Ishikawa (cell line): ENCODE data around the gene GTF3C5.

Source experiments
- CEBPB ChIP-seq: IDR thresholded peaks from 2 replicates; pipeline ENCODE4 v1.6.1; 2012
- CREB1 ChIP-seq: IDR thresholded peaks from 2 replicates; pipeline ENCODE4 v1.6.1; 2012; ENCODE audit warnings: low read depth
- EGR1 ChIP-seq: IDR thresholded peaks from 2 replicates; pipeline ENCODE4 v1.6.1; 2012
- EP300 ChIP-seq: IDR thresholded peaks from 2 replicates; pipeline ENCODE4 v1.6.1; 2012; ENCODE audit warnings: borderline replicate concordance
- FOXM1 ChIP-seq: IDR thresholded peaks from 2 replicates; pipeline ENCODE4 v1.6.1; 2012; ENCODE audit warnings: low read depth, borderline replicate concordance
- MAX ChIP-seq: IDR thresholded peaks from 2 replicates; pipeline ENCODE4 v1.6.1; 2012
- NFIC ChIP-seq: IDR thresholded peaks from 2 replicates; pipeline ENCODE4 v1.6.1; 2012
- RAD21 ChIP-seq: IDR thresholded peaks from 2 replicates; pipeline ENCODE4 v1.6.1; 2012; ENCODE audit warnings: low read depth
- TAF1 ChIP-seq: IDR thresholded peaks from 2 replicates; pipeline ENCODE4 v1.6.1; 2012; ENCODE audit warnings: low read depth, mild to moderate bottlenecking
- TCF12 ChIP-seq: IDR thresholded peaks from 2 replicates; pipeline ENCODE4 v1.6.1; 2012; ENCODE audit warnings: low read depth
- TEAD4 ChIP-seq: IDR thresholded peaks from 2 replicates; pipeline ENCODE4 v1.6.1; 2012
- USF1 ChIP-seq: IDR thresholded peaks from 2 replicates; pipeline ENCODE4 v1.6.1; 2012
- YY1 ChIP-seq: IDR thresholded peaks from 2 replicates; pipeline ENCODE4 v1.6.1; 2012; ENCODE audit warnings: low read depth
- ZBTB7A ChIP-seq: IDR thresholded peaks from 2 replicates; pipeline ENCODE4 v1.6.1; 2012; ENCODE audit warnings: low read depth
- TF ChIP-seq, protein P1 (sequence below): IDR thresholded peaks from 2 replicates; pipeline ENCODE4 v1.6.1; 2012; ENCODE audit warnings: low read depth, mild to moderate bottlenecking

The GTF3C5 gene

DNA sequence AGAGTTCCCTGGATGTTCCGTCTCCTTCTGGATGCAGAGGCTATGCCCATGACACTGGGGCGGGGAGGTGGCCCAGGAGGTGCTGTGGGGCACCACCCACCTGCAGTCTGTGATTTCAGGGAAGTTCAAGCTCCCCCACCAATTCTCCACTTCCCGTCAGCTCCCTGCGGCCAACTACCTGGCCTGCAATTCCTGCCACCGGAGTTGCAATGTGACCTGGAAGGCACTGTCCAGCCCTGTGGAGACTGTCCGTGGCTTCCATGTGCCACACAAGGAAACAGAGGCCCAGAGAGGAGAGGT is 35.7 kb upstream of the GTF3C5 start:
- TF ChIP-seq USF1 (no peak), MAX (no peak), TEAD4 (no peak), YY1 (no peak), CEBPB (no peak), TAF1 (no peak), TCF12 (no peak), EGR1 (no peak), NFIC (no peak), CREB1 (no peak), FOXM1 (no peak), ZBTB7A (no peak)
- TF ChIP-seq, protein P1, sequence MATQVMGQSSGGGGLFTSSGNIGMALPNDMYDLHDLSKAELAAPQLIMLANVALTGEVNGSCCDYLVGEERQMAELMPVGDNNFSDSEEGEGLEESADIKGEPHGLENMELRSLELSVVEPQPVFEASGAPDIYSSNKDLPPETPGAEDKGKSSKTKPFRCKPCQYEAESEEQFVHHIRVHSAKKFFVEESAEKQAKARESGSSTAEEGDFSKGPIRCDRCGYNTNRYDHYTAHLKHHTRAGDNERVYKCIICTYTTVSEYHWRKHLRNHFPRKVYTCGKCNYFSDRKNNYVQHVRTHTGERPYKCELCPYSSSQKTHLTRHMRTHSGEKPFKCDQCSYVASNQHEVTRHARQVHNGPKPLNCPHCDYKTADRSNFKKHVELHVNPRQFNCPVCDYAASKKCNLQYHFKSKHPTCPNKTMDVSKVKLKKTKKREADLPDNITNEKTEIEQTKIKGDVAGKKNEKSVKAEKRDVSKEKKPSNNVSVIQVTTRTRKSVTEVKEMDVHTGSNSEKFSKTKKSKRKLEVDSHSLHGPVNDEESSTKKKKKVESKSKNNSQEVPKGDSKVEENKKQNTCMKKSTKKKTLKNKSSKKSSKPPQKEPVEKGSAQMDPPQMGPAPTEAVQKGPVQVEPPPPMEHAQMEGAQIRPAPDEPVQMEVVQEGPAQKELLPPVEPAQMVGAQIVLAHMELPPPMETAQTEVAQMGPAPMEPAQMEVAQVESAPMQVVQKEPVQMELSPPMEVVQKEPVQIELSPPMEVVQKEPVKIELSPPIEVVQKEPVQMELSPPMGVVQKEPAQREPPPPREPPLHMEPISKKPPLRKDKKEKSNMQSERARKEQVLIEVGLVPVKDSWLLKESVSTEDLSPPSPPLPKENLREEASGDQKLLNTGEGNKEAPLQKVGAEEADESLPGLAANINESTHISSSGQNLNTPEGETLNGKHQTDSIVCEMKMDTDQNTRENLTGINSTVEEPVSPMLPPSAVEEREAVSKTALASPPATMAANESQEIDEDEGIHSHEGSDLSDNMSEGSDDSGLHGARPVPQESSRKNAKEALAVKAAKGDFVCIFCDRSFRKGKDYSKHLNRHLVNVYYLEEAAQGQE = no peak

GRCh38 chr9:132995879-132996278 is 34.9 kb upstream of the GTF3C5 start:
- TF ChIP-seq ZBTB7A (no peak), MAX (no peak), TAF1 (no peak), TEAD4 (no peak), RAD21 (no peak), CREB1 (no peak), FOXM1 (no peak), NFIC (no peak), USF1 (no peak), EP300 (no peak), YY1 (no peak)

- TF ChIP-seq EGR1 (no peak), USF1 (no peak), EP300 (no peak), TEAD4 (no peak), RAD21 (no peak), TCF12 (no peak), CREB1 (no peak), YY1 (no peak), NFIC (no peak), FOXM1 (no peak), MAX (no peak), ZBTB7A (no peak), CEBPB (no peak), TAF1 (no peak)
- TF ChIP-seq, protein P1 = no peak
These were observed 34.3 kb upstream of the GTF3C5 start for GRCh38 chr9:132996526-132996925.

- TF ChIP-seq, protein P1 = no peak
- TF ChIP-seq NFIC (no peak), TEAD4 (no peak), MAX (no peak), USF1 (no peak), TCF12 (no peak), RAD21 (no peak), YY1 (no peak), TAF1 (no peak), EGR1 (no peak), CEBPB (no peak)
These were observed 33.2 kb upstream of the GTF3C5 start for GRCh38 chr9:132997591-132997990.
